HCT116 (cell line): Measurements from ENCODE around the gene PSMB5.

Source experiments
- CTCF ChIP-seq, 3 experiments: fragments of 200-600 bp in 1 of 3; sonication (generic) in 1 of 3; IDR thresholded peaks in 2 of 3; conservative IDR thresholded peaks in 1 of 3; 2 replicates each; pipeline ENCODE4 v1.5.1; 2012 to 2017; ENCODE audit warnings: low read depth in 2 of 3, low read length in 2 of 3, antibody characterized with exemption in 1 of 3, borderline replicate concordance in 1 of 3, control low read depth in 1 of 3, mild to moderate bottlenecking in 1 of 3, mixed read lengths in 1 of 3, mixed run types in 1 of 3, moderate library complexity in 1 of 3; ENCODE audit not compliant: insufficient read depth in 1 of 3
- EZH2 ChIP-seq: fragments of 200-600 bp; sonication (generic); IDR thresholded peaks from 2 replicates; pipeline ENCODE4 v1.6.1; 2017; ENCODE audit warnings: antibody characterized with exemption, mixed run types

GRCh38 chr14:22995889-22996625 is 38.6 kb downstream of the PSMB5 start:
- TF ChIP-seq EZH2 (no peak), CTCF (IDR thresholded peaks at IDR 0.05 in 2 of 3, conservative IDR thresholded peaks at IDR 0.05 in 1 of 3; ENCODE audit: borderline replicate concordance in 1 of 3, insufficient read depth in 1 of 3, low read depth in 2 of 3, low read length in 2 of 3) (no peak)
